ENCODE data around the gene PLCXD1.

Gene PLCXD1

DNA sequence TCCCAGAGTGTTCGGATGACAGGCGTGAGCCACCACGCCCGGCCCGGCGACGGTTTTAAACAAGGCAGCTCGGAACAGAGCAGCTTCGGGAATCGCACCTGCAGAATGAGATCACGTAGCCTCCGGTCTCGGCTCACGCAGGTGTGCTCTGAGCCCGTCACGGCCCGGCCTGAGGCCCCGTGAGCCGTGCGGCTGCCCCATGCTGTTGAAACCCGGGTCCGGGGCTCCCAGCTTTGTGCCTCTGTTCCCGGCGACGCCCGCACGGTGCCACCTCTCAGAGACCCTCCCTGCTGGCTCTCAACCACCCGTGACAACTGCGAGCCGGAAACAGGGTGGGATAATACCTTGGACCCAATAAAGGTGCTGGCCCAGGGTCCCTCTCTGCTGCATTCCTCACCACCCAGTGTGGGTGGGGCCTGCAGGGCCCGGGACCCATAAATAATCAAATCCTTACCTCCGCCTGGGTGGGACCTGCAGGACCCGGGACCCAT is 13.4 kb upstream of the PLCXD1 start:
- ATAC-seq = no peak
- no peak for TF ChIP-seq GLIS3 (CRISPR knock-in tag; IDR thresholded peaks at IDR 0.05)
- TF ChIP-seq ZC3H10 (CRISPR knock-in tag; IDR thresholded peaks at IDR 0.05) = no peak
- TF ChIP-seq TCF4 (CRISPR knock-in tag; IDR thresholded peaks at IDR 0.05; ENCODE audit: borderline replicate concordance) = no peak
- TF ChIP-seq, protein P1, sequence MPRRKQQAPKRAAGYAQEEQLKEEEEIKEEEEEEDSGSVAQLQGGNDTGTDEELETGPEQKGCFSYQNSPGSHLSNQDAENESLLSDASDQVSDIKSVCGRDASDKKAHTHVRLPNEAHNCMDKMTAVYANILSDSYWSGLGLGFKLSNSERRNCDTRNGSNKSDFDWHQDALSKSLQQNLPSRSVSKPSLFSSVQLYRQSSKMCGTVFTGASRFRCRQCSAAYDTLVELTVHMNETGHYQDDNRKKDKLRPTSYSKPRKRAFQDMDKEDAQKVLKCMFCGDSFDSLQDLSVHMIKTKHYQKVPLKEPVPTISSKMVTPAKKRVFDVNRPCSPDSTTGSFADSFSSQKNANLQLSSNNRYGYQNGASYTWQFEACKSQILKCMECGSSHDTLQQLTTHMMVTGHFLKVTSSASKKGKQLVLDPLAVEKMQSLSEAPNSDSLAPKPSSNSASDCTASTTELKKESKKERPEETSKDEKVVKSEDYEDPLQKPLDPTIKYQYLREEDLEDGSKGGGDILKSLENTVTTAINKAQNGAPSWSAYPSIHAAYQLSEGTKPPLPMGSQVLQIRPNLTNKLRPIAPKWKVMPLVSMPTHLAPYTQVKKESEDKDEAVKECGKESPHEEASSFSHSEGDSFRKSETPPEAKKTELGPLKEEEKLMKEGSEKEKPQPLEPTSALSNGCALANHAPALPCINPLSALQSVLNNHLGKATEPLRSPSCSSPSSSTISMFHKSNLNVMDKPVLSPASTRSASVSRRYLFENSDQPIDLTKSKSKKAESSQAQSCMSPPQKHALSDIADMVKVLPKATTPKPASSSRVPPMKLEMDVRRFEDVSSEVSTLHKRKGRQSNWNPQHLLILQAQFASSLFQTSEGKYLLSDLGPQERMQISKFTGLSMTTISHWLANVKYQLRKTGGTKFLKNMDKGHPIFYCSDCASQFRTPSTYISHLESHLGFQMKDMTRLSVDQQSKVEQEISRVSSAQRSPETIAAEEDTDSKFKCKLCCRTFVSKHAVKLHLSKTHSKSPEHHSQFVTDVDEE (CRISPR knock-in tag; IDR thresholded peaks at IDR 0.05) = no peak
- no peak for TF ChIP-seq ARNTL (CRISPR knock-in tag; IDR thresholded peaks at IDR 0.05; ENCODE audit: borderline replicate concordance, low read depth)

DNA sequence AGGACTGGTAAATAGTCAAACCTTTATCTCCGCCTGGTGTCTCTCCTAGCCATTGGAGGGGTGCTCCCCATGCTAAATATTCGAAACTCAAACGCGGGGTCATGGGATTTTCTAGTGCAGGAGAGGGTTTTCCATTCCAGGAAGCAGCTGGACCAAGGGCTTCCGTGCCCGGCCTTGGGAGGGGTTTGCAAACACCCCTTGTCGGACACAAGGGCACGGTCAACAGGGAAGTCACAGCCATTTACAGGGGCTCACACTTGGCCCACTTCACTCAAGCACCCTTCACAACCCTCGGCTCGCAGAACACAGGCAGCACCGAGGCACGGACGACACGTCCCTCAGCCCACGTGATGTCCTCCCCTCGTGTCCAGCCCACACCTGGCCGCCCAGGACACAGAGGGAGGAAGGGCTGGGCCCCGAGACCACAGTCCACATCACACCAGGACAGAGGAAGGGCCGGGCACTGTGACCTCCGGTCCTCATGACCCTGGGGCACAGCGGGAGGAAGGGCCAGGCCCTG is 10.3 kb upstream of the PLCXD1 start:
- TF ChIP-seq, protein P2, sequence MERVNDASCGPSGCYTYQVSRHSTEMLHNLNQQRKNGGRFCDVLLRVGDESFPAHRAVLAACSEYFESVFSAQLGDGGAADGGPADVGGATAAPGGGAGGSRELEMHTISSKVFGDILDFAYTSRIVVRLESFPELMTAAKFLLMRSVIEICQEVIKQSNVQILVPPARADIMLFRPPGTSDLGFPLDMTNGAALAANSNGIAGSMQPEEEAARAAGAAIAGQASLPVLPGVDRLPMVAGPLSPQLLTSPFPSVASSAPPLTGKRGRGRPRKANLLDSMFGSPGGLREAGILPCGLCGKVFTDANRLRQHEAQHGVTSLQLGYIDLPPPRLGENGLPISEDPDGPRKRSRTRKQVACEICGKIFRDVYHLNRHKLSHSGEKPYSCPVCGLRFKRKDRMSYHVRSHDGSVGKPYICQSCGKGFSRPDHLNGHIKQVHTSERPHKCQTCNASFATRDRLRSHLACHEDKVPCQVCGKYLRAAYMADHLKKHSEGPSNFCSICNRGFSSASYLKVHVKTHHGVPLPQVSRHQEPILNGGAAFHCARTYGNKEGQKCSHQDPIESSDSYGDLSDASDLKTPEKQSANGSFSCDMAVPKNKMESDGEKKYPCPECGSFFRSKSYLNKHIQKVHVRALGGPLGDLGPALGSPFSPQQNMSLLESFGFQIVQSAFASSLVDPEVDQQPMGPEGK (CRISPR knock-in tag; IDR thresholded peaks at IDR 0.05; ENCODE audit: borderline replicate concordance) = no peak
- TF ChIP-seq SNAI2 (CRISPR knock-in tag; IDR thresholded peaks at IDR 0.05) = no peak
- TF ChIP-seq, protein P1 (CRISPR knock-in tag; IDR thresholded peaks at IDR 0.05) = no peak
- no peak for TF ChIP-seq OSR1 (CRISPR knock-in tag; IDR thresholded peaks at IDR 0.05)
- no peak for TF ChIP-seq PPARA (CRISPR knock-in tag; IDR thresholded peaks at IDR 0.05; ENCODE audit: borderline replicate concordance)
- no peak for TF ChIP-seq TCF4 (CRISPR knock-in tag; IDR thresholded peaks at IDR 0.05; ENCODE audit: borderline replicate concordance)
- TF ChIP-seq ZNF565 (CRISPR knock-in tag; conservative IDR thresholded peaks at IDR 0.05; ENCODE audit: low read depth) = no peak
- TF ChIP-seq ZNF70 (CRISPR knock-in tag; IDR thresholded peaks at IDR 0.05) = no peak
- TF ChIP-seq, protein P3, sequence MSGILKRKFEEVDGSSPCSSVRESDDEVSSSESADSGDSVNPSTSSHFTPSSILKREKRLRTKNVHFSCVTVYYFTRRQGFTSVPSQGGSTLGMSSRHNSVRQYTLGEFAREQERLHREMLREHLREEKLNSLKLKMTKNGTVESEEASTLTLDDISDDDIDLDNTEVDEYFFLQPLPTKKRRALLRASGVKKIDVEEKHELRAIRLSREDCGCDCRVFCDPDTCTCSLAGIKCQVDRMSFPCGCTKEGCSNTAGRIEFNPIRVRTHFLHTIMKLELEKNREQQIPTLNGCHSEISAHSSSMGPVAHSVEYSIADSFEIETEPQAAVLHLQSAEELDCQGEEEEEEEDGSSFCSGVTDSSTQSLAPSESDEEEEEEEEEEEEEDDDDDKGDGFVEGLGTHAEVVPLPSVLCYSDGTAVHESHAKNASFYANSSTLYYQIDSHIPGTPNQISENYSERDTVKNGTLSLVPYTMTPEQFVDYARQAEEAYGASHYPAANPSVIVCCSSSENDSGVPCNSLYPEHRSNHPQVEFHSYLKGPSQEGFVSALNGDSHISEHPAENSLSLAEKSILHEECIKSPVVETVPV (CRISPR knock-in tag; IDR thresholded peaks at IDR 0.05) = no peak
- TF ChIP-seq ISL1 (CRISPR knock-in tag; IDR thresholded peaks at IDR 0.05) = no peak
- TF ChIP-seq, protein P4, sequence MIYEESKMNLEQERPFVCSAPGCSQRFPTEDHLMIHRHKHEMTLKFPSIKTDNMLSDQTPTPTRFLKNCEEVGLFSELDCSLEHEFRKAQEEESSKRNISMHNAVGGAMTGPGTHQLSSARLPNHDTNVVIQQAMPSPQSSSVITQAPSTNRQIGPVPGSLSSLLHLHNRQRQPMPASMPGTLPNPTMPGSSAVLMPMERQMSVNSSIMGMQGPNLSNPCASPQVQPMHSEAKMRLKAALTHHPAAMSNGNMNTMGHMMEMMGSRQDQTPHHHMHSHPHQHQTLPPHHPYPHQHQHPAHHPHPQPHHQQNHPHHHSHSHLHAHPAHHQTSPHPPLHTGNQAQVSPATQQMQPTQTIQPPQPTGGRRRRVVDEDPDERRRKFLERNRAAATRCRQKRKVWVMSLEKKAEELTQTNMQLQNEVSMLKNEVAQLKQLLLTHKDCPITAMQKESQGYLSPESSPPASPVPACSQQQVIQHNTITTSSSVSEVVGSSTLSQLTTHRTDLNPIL (CRISPR knock-in tag; IDR thresholded peaks at IDR 0.05; ENCODE audit: low read depth) = no peak
- TF ChIP-seq BACH2 (CRISPR knock-in tag; IDR thresholded peaks at IDR 0.05; ENCODE audit: borderline replicate concordance) = no peak
- TF ChIP-seq ESRRG (CRISPR knock-in tag; IDR thresholded peaks at IDR 0.05) = no peak
- no peak for TF ChIP-seq GLIS3 (CRISPR knock-in tag; IDR thresholded peaks at IDR 0.05)
- no peak for ATAC-seq

DNA sequence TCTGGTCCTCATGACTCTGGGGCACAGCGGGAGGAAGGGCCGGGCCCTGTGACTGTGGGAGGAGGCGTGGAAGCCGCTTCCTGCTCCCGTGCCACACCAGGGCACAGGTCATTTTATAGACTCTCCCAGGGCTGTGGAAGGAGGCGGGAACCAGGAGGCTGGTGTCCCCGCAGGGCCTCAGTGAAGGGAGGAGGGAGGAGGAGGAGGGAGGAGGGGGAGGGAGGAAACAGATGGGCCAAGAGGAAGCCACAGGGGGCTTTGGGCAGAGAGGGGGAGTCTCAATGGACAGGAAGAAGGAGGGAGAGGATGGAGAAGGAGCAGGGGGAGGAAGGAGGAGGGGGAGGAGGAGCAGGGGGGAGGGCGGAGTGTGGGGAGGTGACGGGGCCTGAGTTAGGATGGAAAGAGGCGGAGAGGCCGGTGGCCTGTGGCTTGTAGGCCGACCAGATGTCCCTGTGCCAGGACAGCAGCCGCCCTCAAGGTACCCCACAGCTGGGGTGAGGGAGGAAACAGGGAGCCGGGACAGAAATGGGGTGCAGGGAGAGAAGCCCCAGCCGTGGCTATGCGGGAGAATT is 6.2 kb upstream of the PLCXD1 start:
- no peak for ATAC-seq
- TF ChIP-seq ZNF70 (CRISPR knock-in tag; IDR thresholded peaks at IDR 0.05) (no peak), ZFP3 (CRISPR knock-in tag; IDR thresholded peaks at IDR 0.05) (no peak), OSR1 (CRISPR knock-in tag; IDR thresholded peaks at IDR 0.05) (no peak), ESRRG (CRISPR knock-in tag; IDR thresholded peaks at IDR 0.05) (no peak), GLIS3 (CRISPR knock-in tag; IDR thresholded peaks at IDR 0.05) (no peak), ZNF565 (CRISPR knock-in tag; conservative IDR thresholded peaks at IDR 0.05; ENCODE audit: low read depth) (no peak), RARB (CRISPR knock-in tag; IDR thresholded peaks at IDR 0.05) (no peak), BACH2 (CRISPR knock-in tag; IDR thresholded peaks at IDR 0.05; ENCODE audit: borderline replicate concordance) (no peak)
- TF ChIP-seq, protein P4 (CRISPR knock-in tag; IDR thresholded peaks at IDR 0.05; ENCODE audit: low read depth) = no peak
- TF ChIP-seq, protein P5, sequence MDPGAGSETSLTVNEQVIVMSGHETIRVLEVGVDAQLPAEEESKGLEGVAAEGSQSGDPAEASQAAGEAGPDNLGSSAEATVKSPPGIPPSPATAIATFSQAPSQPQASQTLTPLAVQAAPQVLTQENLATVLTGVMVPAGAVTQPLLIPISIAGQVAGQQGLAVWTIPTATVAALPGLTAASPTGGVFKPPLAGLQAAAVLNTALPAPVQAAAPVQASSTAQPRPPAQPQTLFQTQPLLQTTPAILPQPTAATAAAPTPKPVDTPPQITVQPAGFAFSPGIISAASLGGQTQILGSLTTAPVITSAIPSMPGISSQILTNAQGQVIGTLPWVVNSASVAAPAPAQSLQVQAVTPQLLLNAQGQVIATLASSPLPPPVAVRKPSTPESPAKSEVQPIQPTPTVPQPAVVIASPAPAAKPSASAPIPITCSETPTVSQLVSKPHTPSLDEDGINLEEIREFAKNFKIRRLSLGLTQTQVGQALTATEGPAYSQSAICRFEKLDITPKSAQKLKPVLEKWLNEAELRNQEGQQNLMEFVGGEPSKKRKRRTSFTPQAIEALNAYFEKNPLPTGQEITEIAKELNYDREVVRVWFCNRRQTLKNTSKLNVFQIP (CRISPR knock-in tag; IDR thresholded peaks at IDR 0.05; ENCODE audit: borderline replicate concordance, low read depth) = no peak
- TF ChIP-seq, protein P2 (CRISPR knock-in tag; IDR thresholded peaks at IDR 0.05; ENCODE audit: borderline replicate concordance) = no peak
